ENCODE results near the gene PTGES2. TPM values are rescaled to one million over a fixed set of nuclear protein-coding genes. Genes with fewer than 3 reads are reported as not detected.
A peak's percentile ranks its signal among the peaks of the same experiment; 100 is the strongest.

The PTGES2 gene
- total and polyA plus RNA-seq, 2 donors from 2014 or later: 64.1 to 117 TPM

- no peak for FAIRE-seq
- no peaks in the 10 kb centered on the region for H3K9me3 ChIP-seq (ENCODE audit: control insufficient read depth in 2 of 3, insufficient read depth in 1 of 3, low read length in 3 of 3)
Observed at GRCh38 chr9:128142596-128142995, 15.1 kb upstream of the PTGES2 start.

GRCh38 chr9:128142061-128142460, 14.5 kb upstream of the PTGES2 start:
- no peak for TF ChIP-seq CTCF (IDR thresholded peaks at IDR 0.05; ENCODE audit: borderline replicate concordance, extremely low read depth, insufficient read depth)
- FAIRE-seq: no peak
- H3K36me3 ChIP-seq (ENCODE audit: control insufficient read depth in 2 of 3, insufficient read depth in 3 of 3, low read length in 3 of 3): no peaks in the 10 kb centered on the region
- H3K9ac ChIP-seq (ENCODE audit: low read length in 3 of 3): no peak overlapping the region
- H3K4me1 ChIP-seq (ENCODE audit: control insufficient read depth in 2 of 3, insufficient read depth in 2 of 3, low read depth in 1 of 3, low read length in 3 of 3): no peaks in the 10 kb centered on the region
- intact Hi-C loops (cut with DNase I): no loop called here
- H3K9me3 ChIP-seq (ENCODE audit: control insufficient read depth in 2 of 3, insufficient read depth in 1 of 3, low read length in 3 of 3): no peaks in the 10 kb centered on the region
- H3K27ac ChIP-seq (ENCODE audit: low read depth in 2 of 2, low read length in 2 of 2): no peak overlapping the region
- H3K4me3 ChIP-seq (ENCODE audit: low read length in 3 of 3): no peak overlapping the region
- no peak for DNase-seq
- H3K27me3 ChIP-seq (ENCODE audit: control insufficient read depth, insufficient read depth, low read length): no peaks in the 10 kb centered on the region

More at GRCh38 chr9:128142596-128142995, 15.1 kb upstream of the PTGES2 start:
- TF ChIP-seq CTCF (IDR thresholded peaks at IDR 0.05; ENCODE audit: borderline replicate concordance, extremely low read depth, insufficient read depth): no peak
- H3K27me3 ChIP-seq (ENCODE audit: control insufficient read depth, insufficient read depth, low read length): no peaks in the 10 kb centered on the region
- no peak overlapping the region for H3K9ac ChIP-seq (ENCODE audit: low read length in 3 of 3)
- no peak for DNase-seq
- H3K36me3 ChIP-seq (ENCODE audit: control insufficient read depth in 2 of 3, insufficient read depth in 3 of 3, low read length in 3 of 3): no peaks in the 10 kb centered on the region
- intact Hi-C loops (cut with DNase I): no loop called here
- H3K4me3 ChIP-seq (ENCODE audit: low read length in 3 of 3): no peak overlapping the region
- no peak overlapping the region for H3K27ac ChIP-seq (ENCODE audit: low read depth in 2 of 2, low read length in 2 of 2)
- no peaks in the 10 kb centered on the region for H3K4me1 ChIP-seq (ENCODE audit: control insufficient read depth in 2 of 3, insufficient read depth in 2 of 3, low read depth in 1 of 3, low read length in 3 of 3)

GRCh38 chr9:128141604-128142003, 14.1 kb upstream of the PTGES2 start:
- H3K27ac ChIP-seq (ENCODE audit: low read depth in 2 of 2, low read length in 2 of 2): no peak overlapping the region
- intact Hi-C loops (cut with DNase I): no loop called here
- no peaks in the 10 kb centered on the region for H3K9me3 ChIP-seq (ENCODE audit: control insufficient read depth in 2 of 3, insufficient read depth in 1 of 3, low read length in 3 of 3)
- no peaks in the 10 kb centered on the region for H3K4me1 ChIP-seq (ENCODE audit: control insufficient read depth in 2 of 3, insufficient read depth in 2 of 3, low read depth in 1 of 3, low read length in 3 of 3)
- DNase-seq (peak in 1 of 5 donors; percentile 26), FAIRE-seq (no peak)
- H3K27me3 ChIP-seq (ENCODE audit: control insufficient read depth, insufficient read depth, low read length): no peaks in the 10 kb centered on the region
- no peaks in the 10 kb centered on the region for H3K36me3 ChIP-seq (ENCODE audit: control insufficient read depth in 2 of 3, insufficient read depth in 3 of 3, low read length in 3 of 3)
- no peak for TF ChIP-seq CTCF (IDR thresholded peaks at IDR 0.05; ENCODE audit: borderline replicate concordance, extremely low read depth, insufficient read depth)
- H3K4me3 ChIP-seq (ENCODE audit: low read length in 3 of 3): no peak overlapping the region
- H3K9ac ChIP-seq (ENCODE audit: low read length in 3 of 3): no peak overlapping the region

- Histone ChIP-seq H3K4me1 (ENCODE audit: control insufficient read depth in 2 of 3, insufficient read depth in 2 of 3, low read depth in 1 of 3, low read length in 3 of 3) (no peaks in the 10 kb centered on the region), H3K9ac (ENCODE audit: low read length in 3 of 3) (no peak overlapping the region), H3K4me3 (ENCODE audit: low read length in 3 of 3) (no peak overlapping the region), H3K36me3 (ENCODE audit: control insufficient read depth in 2 of 3, insufficient read depth in 3 of 3, low read length in 3 of 3) (no peaks in the 10 kb centered on the region), H3K27ac (ENCODE audit: low read depth in 2 of 2, low read length in 2 of 2) (no peak overlapping the region), H3K9me3 (ENCODE audit: control insufficient read depth in 2 of 3, insufficient read depth in 1 of 3, low read length in 3 of 3) (no peaks in the 10 kb centered on the region), H3K27me3 (ENCODE audit: control insufficient read depth, insufficient read depth, low read length) (no peaks in the 10 kb centered on the region)
- no peak for FAIRE-seq
- intact Hi-C loops (cut with DNase I): no loop called here
- no peak for TF ChIP-seq CTCF (IDR thresholded peaks at IDR 0.05; ENCODE audit: borderline replicate concordance, extremely low read depth, insufficient read depth)
- peak in 1 of 5 donors; percentile 75 for DNase-seq
Observed at GRCh38 chr9:128139621-128140020, 12.1 kb upstream of the PTGES2 start.
